ENCODE results near the gene ELP4.

The ELP4 gene

GRCh38 chr11:31814176-31814868 lies 304.8 kb downstream of the ELP4 start:
- DNase-seq, result no peak

DNA sequence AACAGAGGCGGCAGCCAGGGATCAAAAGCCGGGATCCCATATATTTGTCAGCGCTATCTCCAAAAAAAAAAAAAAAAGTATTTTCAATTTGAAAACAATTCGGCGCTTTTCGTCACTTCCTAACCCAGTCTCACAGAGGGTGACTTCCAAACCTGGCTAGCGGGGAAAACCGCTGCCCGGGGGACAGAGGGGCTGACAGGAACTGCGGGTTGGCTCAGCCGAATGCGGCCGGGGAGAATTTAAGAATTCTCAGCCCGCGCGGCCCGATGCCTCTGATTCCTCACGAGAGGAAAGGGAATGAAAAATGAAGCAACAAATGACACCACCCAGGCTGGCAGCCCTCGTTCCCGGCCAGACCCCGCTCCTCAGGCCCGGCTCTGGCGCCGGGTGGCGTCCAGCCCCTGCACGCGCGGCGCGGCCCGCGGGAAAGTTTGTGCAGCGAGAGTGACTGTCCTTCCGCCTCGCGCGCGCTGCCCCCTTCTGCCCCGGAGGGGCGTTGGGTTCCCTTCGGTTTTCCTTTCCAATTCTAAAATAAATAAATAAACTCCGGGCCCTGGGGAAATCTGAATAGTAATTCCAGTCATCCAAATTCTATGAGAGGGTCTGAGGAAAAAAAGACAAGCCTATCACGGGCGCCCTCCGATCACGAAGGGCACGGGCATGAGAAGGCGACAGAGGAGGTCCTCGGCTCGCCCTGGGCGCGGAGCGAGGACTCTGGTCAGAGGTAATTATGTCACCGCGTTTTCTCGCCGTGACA lies 306.3 kb downstream of the ELP4 start:
- DNase-seq, result no peak

DNA sequence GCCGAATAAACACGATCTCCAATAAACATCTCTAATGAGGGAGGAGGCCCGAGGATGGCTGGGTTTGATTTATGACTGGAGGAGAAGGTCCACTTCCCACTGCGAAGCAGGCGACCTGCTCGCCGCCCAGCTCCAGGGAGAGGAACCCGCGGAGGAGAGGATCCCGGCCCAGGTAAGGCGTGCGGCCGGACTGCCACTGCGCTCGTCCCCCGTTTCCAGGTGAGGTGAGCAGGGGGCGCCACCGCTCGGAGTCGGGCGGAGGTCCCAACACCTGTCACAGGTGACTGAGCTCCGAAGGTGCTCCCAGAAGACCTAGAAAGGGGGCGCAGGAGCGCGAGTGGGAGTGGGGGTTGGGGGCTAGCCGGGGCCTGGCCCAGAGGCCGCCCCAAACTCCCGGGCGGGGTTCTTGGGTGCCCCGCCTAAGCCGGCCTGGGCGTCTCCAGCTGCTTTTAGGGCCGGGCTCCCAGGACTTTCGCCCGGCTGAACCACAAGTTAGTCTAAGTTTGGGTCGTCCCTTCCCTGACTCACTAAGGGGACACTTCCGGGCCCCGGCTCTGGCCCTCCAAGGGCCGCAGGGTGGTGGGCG lies 307.0 kb downstream of the ELP4 start:
- no peak for DNase-seq

DNA sequence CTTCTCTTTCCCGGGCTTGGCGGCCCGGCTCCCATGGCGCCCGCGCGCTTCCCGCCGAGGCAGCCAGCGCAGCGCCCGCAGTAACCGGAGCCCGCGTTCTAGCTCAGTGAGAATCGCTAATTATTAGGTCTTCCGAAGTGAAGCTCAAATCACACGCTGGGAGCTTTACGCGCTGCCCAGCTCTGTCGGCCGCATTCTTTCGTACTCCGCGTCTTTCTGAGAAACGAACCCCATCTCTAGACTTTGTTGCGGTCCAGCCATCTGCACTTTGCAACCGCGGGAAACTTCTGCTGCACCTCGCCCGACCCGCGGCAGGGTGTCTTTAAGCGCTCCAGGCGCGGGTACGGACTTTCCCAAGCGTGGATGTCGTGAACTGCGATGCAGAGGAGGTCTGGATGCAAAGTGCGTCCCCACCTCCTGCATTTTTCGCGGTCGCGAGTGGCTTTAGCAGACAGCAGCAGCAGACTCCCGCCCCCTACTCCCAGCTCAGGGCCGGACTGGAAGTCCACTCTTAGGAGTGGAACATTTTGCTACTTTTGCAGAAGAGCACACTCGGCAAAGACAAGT lies 307.6 kb downstream of the ELP4 start:
- DNase-seq, result no peak

DNA sequence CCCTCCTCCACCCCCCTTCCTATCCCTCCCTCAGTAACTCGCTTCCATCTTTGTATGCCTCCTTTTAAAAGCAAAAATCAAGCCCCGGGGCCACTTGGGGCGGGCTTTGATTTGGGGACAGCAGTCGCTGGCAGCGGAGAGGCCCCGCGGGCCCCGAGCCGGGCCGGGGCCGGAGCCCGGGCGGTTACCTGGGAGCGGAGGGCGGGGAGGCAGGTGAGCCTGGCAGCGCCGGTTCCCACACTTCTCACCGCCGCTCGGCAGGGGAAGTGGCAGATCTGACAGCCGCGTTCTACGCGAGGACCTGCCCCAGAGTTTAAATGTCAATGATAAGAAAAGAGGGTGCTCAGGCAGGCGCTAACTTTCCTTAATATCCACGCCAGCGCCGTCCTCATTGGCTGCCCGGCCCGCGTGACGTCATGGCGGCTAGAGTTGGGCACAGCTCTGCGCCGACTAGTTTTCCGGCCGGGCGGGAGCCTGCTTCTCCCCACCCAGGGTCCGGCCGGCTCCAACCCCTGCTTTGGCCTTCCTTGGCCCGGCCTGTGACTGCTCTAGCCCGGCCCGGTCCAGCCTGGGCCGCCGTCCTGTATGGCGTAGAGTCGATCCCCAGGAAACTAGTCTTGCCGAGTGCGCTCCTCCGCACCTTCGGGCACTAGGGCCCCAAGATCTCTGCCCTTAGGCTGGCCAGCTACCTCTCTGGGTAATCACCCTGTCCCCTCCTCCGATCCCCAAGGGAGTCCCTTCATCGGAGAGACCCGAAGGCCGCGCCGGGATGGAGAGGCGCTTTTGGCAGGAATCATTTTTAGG lies 308.3 kb downstream of the ELP4 start:
- DNase-seq, result no peak

DNA sequence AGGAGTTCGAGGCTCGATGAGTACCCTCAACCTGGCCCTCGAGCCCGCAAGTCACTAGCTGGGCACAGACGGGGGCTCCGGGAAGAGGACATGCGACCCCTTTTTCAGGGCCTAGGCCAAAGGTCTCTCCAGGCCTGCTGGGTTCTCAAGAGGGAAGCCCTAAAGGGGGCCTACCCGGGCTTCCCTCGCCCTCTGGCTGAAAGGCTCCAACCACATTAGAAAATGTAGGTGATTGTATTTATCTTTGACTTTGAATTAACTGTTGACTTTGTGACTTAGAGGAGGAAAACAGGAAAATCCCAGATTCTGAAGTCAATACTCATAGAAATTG lies 308.8 kb downstream of the ELP4 start:
- no peak for DNase-seq

- DNase-seq, result no peak
Observed at GRCh38 chr11:31818874-31819331, 309.3 kb downstream of the ELP4 start.

DNA sequence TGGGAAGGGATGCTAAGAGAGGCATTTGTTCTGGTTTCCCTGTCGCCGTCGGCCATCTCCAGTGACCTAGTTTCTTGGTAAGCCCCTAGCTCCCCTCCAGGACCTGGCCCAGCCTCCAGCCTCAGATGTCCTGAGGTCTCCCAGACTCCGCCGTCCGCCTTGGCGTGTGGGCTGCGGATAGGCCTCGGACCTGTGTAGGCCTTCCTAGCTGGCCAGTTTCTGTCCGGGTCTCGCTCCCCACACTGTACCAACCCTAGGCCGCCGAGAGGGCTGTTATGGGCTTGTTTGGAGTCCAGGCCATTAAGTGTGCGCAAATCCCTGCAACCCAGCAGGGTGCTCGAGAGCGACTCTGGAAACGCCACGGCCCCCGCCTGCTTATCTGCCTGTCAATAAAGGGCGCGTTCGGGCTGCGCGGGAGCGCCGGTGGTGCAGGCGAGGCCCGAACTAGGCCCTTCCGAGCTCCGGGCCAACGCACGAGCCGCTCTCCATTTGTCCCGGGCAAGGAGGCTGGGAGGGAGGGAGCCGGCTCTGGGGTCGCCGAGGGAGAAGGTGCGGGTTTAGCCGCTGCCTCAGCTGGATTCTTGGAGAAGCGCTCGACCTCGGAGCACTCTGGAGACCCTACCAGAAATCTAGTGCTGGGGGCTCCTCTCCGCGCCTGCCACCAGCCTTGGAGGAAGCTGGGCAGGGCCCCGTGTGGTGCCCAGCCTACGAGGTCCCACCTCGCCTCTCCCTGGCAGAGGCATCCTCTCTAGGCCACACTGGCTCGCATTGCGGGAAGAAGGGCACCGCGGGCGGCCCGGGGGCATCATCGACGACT lies 310.3 kb downstream of the ELP4 start:
- no peak for DNase-seq

GRCh38 chr11:31820438-31820818 lies 310.9 kb downstream of the ELP4 start:
- no peak for DNase-seq

- DNase-seq, result no peak
Observed at GRCh38 chr11:31821235-31821764, 311.7 kb downstream of the ELP4 start.

DNA sequence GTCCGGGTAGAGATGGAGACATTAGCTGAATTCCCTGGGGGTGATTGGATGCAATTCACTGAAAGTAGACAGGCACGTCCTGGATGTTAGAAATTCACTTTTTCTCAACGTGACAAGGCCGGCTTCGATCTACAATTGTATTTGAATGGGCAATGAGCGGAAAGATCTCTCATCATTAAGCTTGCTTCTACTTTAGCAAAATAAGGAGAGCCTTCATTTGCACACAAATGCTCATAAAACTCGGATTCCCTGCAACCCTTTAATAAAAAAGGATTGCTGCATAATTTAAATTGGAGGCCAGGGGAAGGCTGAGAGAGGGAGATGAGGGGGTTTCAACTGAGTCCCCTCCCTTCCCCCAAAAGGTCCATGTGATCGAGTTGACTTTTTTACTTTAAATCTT lies 312.2 kb downstream of the ELP4 start:
- no peak for DNase-seq

DNA sequence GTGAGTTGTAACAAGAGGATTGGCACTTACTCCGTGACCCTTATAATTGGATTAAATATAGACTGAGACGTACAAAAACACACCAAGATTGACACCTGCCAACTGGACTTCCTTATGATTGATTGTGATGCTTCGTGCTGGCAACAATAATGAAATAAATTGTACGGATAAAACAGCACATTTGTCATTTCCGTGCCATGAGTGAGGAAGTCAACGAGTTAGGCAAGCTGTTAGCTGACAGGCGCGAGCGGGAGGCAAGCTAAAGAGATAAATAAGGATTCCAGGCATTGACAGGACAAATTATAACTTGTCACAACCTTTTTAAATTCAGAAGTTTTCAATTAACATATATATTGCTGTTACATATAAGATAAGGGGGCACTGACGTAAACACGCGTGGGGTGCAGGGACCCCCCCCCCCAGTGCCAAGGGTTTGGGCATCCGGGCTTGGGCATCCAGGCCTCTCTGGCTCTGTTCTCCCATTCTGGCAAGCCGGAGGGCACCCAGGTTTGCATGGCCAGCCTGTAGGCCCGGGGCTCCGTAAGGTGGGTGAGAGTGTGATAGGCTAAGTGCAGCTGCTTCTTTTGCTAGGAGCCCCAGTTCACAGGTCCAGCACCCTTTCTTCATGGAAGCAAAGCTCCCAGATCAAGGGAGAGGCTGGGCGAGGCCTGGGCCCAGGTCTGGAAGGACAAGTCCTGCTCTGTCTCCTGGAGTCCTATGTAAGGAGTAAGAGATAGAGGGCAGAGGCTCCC lies 312.8 kb downstream of the ELP4 start:
- no peak for DNase-seq

DNA sequence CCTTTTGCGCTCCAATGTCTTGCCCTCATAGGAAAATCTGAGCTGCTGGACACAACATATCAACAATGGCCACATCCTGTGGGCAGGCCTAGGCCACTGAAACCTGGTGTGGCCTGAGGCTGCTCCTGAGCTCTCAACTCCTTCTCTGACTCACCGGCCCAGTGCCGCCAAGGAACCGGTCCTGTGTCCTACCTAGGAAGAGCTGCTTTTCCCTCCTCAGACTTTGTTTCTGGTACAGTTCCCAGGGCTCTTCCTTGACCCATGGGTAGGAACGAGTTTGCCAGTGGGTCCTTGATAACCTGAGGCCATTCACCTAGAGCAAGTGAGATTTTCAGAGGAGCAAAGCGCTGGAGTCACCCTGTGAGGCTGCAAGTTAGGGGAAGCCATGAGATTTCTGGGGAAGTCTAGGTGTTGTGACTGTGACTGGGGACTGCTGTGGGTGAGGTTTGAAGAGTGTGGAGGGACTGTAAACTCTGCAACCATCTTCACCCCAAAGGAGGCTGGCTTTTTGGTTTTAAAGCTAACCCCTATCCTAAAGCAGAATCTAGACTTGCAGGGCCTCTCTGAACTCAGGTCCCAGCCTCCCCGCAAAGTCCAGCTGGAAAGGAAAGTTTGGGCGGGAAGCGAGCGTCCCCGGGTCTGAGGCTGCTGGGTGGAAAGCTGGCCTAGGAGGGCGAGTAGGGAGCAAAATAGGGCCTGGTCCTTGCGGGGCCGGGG lies 313.5 kb downstream of the ELP4 start:
- DNase-seq, result no peak

- no peak for DNase-seq
Observed at GRCh38 chr11:31823644-31824331, 314.2 kb downstream of the ELP4 start.

GRCh38 chr11:31824332-31824878 lies 314.8 kb downstream of the ELP4 start:
- DNase-seq, result no peak

DNA sequence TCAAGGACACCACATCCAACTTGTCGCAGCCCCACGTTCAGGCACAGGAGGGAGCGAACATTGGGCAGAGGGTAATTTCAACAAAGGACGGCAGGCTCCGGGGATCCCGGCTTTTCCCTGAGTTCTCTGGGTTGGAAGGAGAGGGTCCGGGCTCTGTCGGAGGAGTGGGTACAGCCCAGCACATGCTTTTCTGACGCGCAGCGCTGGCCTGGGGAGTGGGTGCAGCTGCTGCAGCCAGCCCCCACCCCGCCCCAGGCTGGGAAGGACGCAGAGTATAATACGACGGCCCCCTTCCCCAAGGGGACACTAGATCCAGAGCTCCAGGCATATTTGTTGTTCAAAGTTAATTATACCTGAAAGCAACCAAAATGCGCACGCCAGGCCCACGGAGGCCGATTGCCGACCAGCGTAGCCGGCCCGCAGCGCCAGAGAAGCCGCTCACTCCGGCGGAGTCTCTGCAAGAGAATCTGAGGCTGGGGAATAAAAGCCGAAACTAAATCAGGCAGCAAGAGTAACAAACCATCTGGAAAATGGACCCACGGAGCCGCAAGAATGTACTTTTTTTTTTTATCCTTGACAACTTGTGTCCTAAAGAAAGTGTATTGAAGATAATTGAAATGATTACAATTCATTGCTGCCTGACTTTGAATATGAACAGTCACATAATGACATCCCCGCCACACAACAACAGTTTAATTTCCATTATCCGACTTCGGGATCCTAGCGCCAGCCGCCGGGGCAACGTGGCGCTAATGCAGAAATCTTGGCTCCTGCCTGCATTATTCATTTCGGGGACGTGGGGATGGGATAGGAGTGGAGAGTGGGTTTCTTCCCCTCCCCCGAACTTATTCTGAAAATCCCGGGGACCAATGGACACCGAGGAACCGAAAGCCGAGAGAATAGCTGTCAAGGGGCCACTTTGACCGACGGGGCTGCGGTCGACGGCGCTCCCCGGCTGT lies 315.6 kb downstream of the ELP4 start:
- no peak for DNase-seq

DNA sequence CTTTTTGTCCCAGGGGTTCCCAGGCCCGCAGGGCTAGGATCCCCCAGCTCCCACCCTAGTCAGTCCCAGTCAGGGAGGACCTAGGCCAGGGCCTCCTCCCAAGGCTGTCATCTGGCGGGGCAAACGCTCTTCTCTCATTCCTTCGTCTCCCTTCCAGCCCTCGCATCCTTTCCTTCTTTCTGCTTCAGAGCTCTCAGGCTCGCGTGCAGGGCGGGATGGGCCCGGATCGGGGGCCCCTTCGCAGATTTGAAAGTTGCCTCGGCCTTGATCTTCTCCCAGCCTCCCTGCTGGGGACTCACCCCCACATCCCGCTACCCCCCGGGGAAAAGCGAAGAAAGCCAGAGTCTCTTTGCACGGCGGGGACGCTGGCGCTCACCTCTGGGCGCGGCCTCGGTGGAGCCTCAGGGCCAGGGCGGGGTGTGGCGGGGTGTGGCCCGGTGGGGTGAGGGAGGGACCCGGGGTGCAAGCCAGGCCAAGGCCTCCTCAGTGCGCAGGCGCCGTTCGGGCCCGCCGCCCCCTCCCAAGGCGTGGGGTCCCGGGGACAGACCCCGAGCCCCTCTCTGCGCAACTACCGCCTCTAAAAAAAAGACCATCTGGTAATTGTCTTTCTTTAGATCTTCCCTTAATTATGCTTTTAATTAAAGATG lies 316.4 kb downstream of the ELP4 start:
- DNase-seq, result no peak

All from activated gamma-delta T cell (primary cell).